HCT116 (cell line): ENCODE results near the gene GPR75. TPM values are rescaled to one million over a fixed set of nuclear protein-coding genes. Genes with fewer than 3 reads are reported as not detected.

ENCODE experiments used
- ATAC-seq: fragments of 200-7000 bp; cut with Tn5 transposase; 2 replicates; pipeline ENCODE4 v1.9.1; 2020; ENCODE audit warnings: mild to moderate bottlenecking, moderate library complexity
- BruUV-seq: library from RNA; stranded (reverse); fragments of 400-500 nt; replicated peaks from 2 replicates; lab custom pipeline; 2021; lab: Mats Ljungman, UMichigan
- CTCF ChIA-PET: fragments of 300-600 bp; sonication (Branson Sonifier 250); formaldehyde crosslinking; loops from one replicate; lab custom pipeline; 2021; ENCODE audit warnings: antibody characterized with exemption; lab: Charles Lee
- POLR2A ChIA-PET: fragments of 300-600, 350-600 bp; sonication (Branson Sonifier 250); formaldehyde crosslinking; loops from one replicate; lab custom pipeline; 2021; ENCODE audit warnings: antibody characterized with exemption; lab: Charles Lee
- RAD21 ChIA-PET, 2 experiments: fragments of 300-600 bp; sonication (Branson Sonifier 250); formaldehyde crosslinking; loops; one replicate each; lab custom pipeline; 2023; ENCODE audit warnings: low total read pairs in 2 of 2; ENCODE audit not compliant: uncharacterized antibody in 2 of 2, unreplicated experiment in 2 of 2, low non-redundant PET in 1 of 2; lab: Charles Lee
- DNase-seq: peaks from one replicate; pipeline ENCODE4 v3.0.0-alpha.2; 2010; ENCODE audit warnings: low read depth, low spot score
- H2AFZ ChIP-seq: fragments of 200-600 bp; shearing (Covaris generic), sonication (generic); 2 replicates; pipeline ENCODE4 v1.6.1; 2017; ENCODE audit warnings: low read depth, mixed run types, mixed read lengths, antibody characterized with exemption, low read length; ENCODE audit not compliant: poor library complexity, severe bottlenecking
- H3K27ac ChIP-seq: 2 replicates; pipeline ENCODE4 v1.5.1; 2012; ENCODE audit warnings: low read depth, low read length
- H3K27me3 ChIP-seq: fragments of 200-600 bp; sonication (generic); 2 replicates; pipeline ENCODE4 v1.6.1; 2016; ENCODE audit warnings: mixed run types, low read length, mixed read lengths; ENCODE audit not compliant: insufficient read depth
- H3K36me3 ChIP-seq, 2 experiments: fragments of 200-500 bp in 1 of 2; fragments of 200-600 bp in 1 of 2; sonication (Bioruptor generic) in 1 of 2; sonication (generic) in 1 of 2; 2 replicates each; pipeline versions ENCODE4 v1.5.1 to v1.6.1; 2014 to 2016; ENCODE audit warnings: low read length in 2 of 2, inconsistent platforms in 1 of 2, mixed read lengths in 1 of 2, mixed run types in 1 of 2; ENCODE audit not compliant: insufficient read depth in 2 of 2, control insufficient read depth in 1 of 2
- H3K4me1 ChIP-seq, 2 experiments: fragments of 200-600 bp in 1 of 2; sonication (generic) in 1 of 2; 2 replicates each; pipeline versions ENCODE4 v1.5.1 to v1.6.1; 2012 to 2017; ENCODE audit warnings: low read length in 2 of 2, inconsistent platforms in 1 of 2, mild to moderate bottlenecking in 1 of 2, mixed read lengths in 1 of 2, mixed run types in 1 of 2, moderate library complexity in 1 of 2; ENCODE audit not compliant: insufficient read depth in 2 of 2, control insufficient read depth in 1 of 2
- H3K4me2 ChIP-seq: fragments of 200-600 bp; sonication (generic); 2 replicates; pipeline ENCODE4 v1.6.1; 2017; ENCODE audit warnings: mixed run types, low read length, mixed read lengths
- H3K4me3 ChIP-seq, 2 experiments: fragments of 200-600 bp in 1 of 2; sonication (generic) in 1 of 2; replicated peaks in 1 of 2; 2 replicates each; pipeline ENCODE4 v1.5.1; 2011 to 2016; ENCODE audit warnings: low read length in 2 of 2, control low read depth in 1 of 2, low read depth in 1 of 2, mild to moderate bottlenecking in 1 of 2, mixed read lengths in 1 of 2, mixed run types in 1 of 2
- H3K79me2 ChIP-seq: fragments of 200-600 bp; sonication (generic); 2 replicates; pipeline ENCODE4 v1.6.1; 2017; ENCODE audit warnings: mild to moderate bottlenecking, mixed run types, low read length, moderate library complexity, mixed read lengths; ENCODE audit not compliant: insufficient read depth
- H3K9ac ChIP-seq: fragments of 200-600 bp; sonication (generic); 2 replicates; pipeline ENCODE4 v1.6.1; 2016; ENCODE audit warnings: low read length, mixed read lengths
- H3K9me2 ChIP-seq: fragments of 200-600 bp; sonication (generic), shearing (Covaris generic); 2 replicates; pipeline ENCODE4 v1.6.1; 2017; ENCODE audit warnings: mixed run types, mild to moderate bottlenecking, moderate library complexity; ENCODE audit not compliant: insufficient read depth
- H3K9me3 ChIP-seq, 2 experiments: fragments of 200-500 bp in 1 of 2; fragments of 200-600 bp in 1 of 2; sonication (Bioruptor generic) in 1 of 2; sonication (generic) in 1 of 2; 2 replicates each; pipeline ENCODE4 v1.6.1; 2014 to 2017; ENCODE audit warnings: low read length in 2 of 2, mixed read lengths in 2 of 2, inconsistent platforms in 1 of 2, low read depth in 1 of 2, mild to moderate bottlenecking in 1 of 2, mixed run types in 1 of 2, moderate library complexity in 1 of 2; ENCODE audit not compliant: control insufficient read depth in 1 of 2, insufficient read depth in 1 of 2
- H4K20me1 ChIP-seq: fragments of 200-600 bp; sonication (generic), shearing (Covaris generic); 2 replicates; pipeline ENCODE4 v1.6.1; 2017; ENCODE audit warnings: mixed run types, mild to moderate bottlenecking, moderate library complexity; ENCODE audit not compliant: insufficient read depth
- CEBPB ChIP-seq: IDR thresholded peaks from 2 replicates; pipeline ENCODE4 v1.6.1; 2012; ENCODE audit warnings: low read depth
- ELF1 ChIP-seq: IDR thresholded peaks from 2 replicates; pipeline ENCODE4 v1.6.1; 2012; ENCODE audit warnings: low read depth, borderline replicate concordance
- EZH2 ChIP-seq: fragments of 200-600 bp; sonication (generic); IDR thresholded peaks from 2 replicates; pipeline ENCODE4 v1.6.1; 2017; ENCODE audit warnings: antibody characterized with exemption, mixed run types
- EZH2phosphoT487 ChIP-seq: fragments of 200-600 bp; IDR thresholded peaks from 2 replicates; pipeline ENCODE4 v1.6.1; 2018; ENCODE audit warnings: antibody characterized with exemption, borderline replicate concordance
- FOSL1 ChIP-seq: IDR thresholded peaks from 2 replicates; pipeline ENCODE4 v1.6.1; 2012; ENCODE audit warnings: low read depth
- JUND ChIP-seq: IDR thresholded peaks from 2 replicates; pipeline ENCODE4 v1.6.1; 2012
- MAX ChIP-seq: IDR thresholded peaks from 2 replicates; pipeline ENCODE4 v1.6.1; 2012
- RAD21 ChIP-seq: IDR thresholded peaks from 2 replicates; pipeline ENCODE4 v1.6.1; 2012; ENCODE audit warnings: low read depth, mild to moderate bottlenecking
- REST ChIP-seq: IDR thresholded peaks from 2 replicates; pipeline ENCODE4 v1.6.1; 2012; ENCODE audit warnings: low read depth
- SIN3A ChIP-seq: IDR thresholded peaks from 2 replicates; pipeline ENCODE4 v1.6.1; 2012; ENCODE audit warnings: low read depth
- SP1 ChIP-seq: IDR thresholded peaks from 2 replicates; pipeline ENCODE4 v1.6.1; 2012; ENCODE audit warnings: low read depth
- TCF7L2 ChIP-seq: IDR thresholded peaks from 2 replicates; pipeline ENCODE4 v1.7.0; 2011; ENCODE audit warnings: borderline replicate concordance, inconsistent platforms; ENCODE audit not compliant: insufficient read depth, insufficient read length; ENCODE audit errors: extremely low read depth
- ZNF274 ChIP-seq: fragments of 200-500 bp; sonication (Bioruptor generic); IDR thresholded peaks from 2 replicates; pipeline ENCODE4 v1.6.1; 2014; ENCODE audit warnings: mild to moderate bottlenecking, low read depth, low read length, inconsistent platforms
- intact Hi-C: fragments of 100-400 bp; cut with micrococcal nuclease; formaldehyde crosslinking; loops from 2 replicates; pipeline ENCODE4 v1.10.0; 2022
- total RNA-seq: library from RNA; stranded (reverse); gene quantifications from one replicate; pipeline ENCODE4 v1.2.1, GENCODE V29; 2021; ENCODE audit not compliant: unreplicated experiment
- TF ChIP-seq, protein P1 (sequence below): IDR thresholded peaks from 2 replicates; pipeline ENCODE4 v1.6.1; 2011; ENCODE audit warnings: mild to moderate bottlenecking, low read length, moderate library complexity; ENCODE audit not compliant: insufficient replicate concordance; ENCODE audit errors: extremely low read depth

Gene GPR75
- total RNA-seq, 1 experiment from 2014 or later = 1.2 TPM

GRCh38 chr2:53881360-53881759 is 21.6 kb upstream of the GPR75 start:
- no peaks in the 10 kb centered on the region for H3K79me2 ChIP-seq
- TF ChIP-seq, protein P1, sequence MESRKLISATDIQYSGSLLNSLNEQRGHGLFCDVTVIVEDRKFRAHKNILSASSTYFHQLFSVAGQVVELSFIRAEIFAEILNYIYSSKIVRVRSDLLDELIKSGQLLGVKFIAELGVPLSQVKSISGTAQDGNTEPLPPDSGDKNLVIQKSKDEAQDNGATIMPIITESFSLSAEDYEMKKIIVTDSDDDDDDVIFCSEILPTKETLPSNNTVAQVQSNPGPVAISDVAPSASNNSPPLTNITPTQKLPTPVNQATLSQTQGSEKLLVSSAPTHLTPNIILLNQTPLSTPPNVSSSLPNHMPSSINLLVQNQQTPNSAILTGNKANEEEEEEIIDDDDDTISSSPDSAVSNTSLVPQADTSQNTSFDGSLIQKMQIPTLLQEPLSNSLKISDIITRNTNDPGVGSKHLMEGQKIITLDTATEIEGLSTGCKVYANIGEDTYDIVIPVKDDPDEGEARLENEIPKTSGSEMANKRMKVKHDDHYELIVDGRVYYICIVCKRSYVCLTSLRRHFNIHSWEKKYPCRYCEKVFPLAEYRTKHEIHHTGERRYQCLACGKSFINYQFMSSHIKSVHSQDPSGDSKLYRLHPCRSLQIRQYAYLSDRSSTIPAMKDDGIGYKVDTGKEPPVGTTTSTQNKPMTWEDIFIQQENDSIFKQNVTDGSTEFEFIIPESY = no peak
- DNase-seq (no peak), ATAC-seq (no peak)
- H4K20me1 ChIP-seq = no peaks in the 10 kb centered on the region
- H2AFZ ChIP-seq = no peak overlapping the region
- no peak overlapping the region for H3K4me3 ChIP-seq
- ChIA-PET RAD21 (no interaction called here), CTCF (no interaction called here), POLR2A (no interaction called here)
- H3K9me2 ChIP-seq = no peaks in the 10 kb centered on the region
- no peak overlapping the region for H3K4me2 ChIP-seq
- H3K27me3 ChIP-seq = no peaks in the 10 kb centered on the region
- H3K9ac ChIP-seq = no peak overlapping the region
- intact Hi-C loops = no loop called here
- H3K27ac ChIP-seq = no peak overlapping the region
- no peaks in the 10 kb centered on the region for H3K9me3 ChIP-seq
- no TSS peak for BruUV-seq
- peaks cover 2 to 21% of the 10 kb centered on the region in 2 experiments; a peak in 1 of 4 replicates for H3K36me3 ChIP-seq
- no peaks in the 10 kb centered on the region for H3K4me1 ChIP-seq

DNA sequence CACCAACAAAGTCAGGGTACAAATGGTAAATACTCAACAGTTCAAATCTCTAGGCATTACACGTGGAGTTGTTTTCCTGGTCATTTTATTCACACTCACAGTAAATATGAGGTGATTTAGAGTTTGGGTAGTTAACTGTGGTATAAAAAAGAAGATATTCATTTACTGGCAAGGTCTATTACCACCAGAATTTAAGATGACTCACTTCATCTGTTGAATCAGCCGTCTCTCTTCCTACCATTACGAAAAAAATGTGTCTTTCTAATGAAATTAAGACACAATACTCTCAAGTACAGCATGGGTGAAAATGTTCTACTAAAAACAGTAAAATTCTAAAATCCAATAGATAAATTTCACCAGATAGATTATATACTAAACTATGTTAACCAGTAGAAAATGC is 21.0 kb upstream of the GPR75 start:
- Histone ChIP-seq H3K9me3 (no peaks in the 10 kb centered on the region), H2AFZ (no peak overlapping the region), H3K9me2 (no peaks in the 10 kb centered on the region), H3K4me1 (no peaks in the 10 kb centered on the region), H4K20me1 (no peaks in the 10 kb centered on the region), H3K27ac (no peak overlapping the region), H3K4me2 (no peak overlapping the region), H3K79me2 (no peaks in the 10 kb centered on the region), H3K27me3 (no peaks in the 10 kb centered on the region), H3K9ac (no peak overlapping the region), H3K36me3 (peaks cover 2 to 17% of the 10 kb centered on the region in 2 experiments; a peak in 1 of 4 replicates), H3K4me3 (no peak overlapping the region)
- no TSS peak for BruUV-seq
- no peak for ATAC-seq
- ChIA-PET RAD21 (no interaction called here), POLR2A (no interaction called here), CTCF (no interaction called here)
- no peak for DNase-seq
- intact Hi-C loops = no loop called here
- TF ChIP-seq FOSL1 (no peak), CEBPB (no peak), EZH2phosphoT487 (no peak), SIN3A (no peak), EZH2 (no peak), REST (no peak), TCF7L2 (no peak), ELF1 (no peak), JUND (no peak), SP1 (no peak), RAD21 (no peak), ZNF274 (no peak), MAX (no peak)
